DOHH2 (cell line): Measurements from ENCODE around the gene BOD1L1.

Experiments
- CTCF ChIP-seq: fragments of 200-600 bp; sonication (generic); IDR thresholded peaks from one replicate; pipeline ENCODE4 v1.5.1; 2014; ENCODE audit warnings: antibody characterized with exemption, mild to moderate bottlenecking, low read depth, low read length; ENCODE audit not compliant: poor library complexity, severe bottlenecking
- EZH2phosphoT487 ChIP-seq: fragments of 200-600 bp; sonication (generic); IDR thresholded peaks from 2 replicates; pipeline ENCODE4 v1.6.1; 2017; ENCODE audit warnings: borderline replicate concordance, mild to moderate bottlenecking, antibody characterized with exemption, low read length, moderate library complexity, mixed read lengths

GRCh38 chr4:13539619-13540445, 87.7 kb downstream of the BOD1L1 start:
- TF ChIP-seq CTCF: no peak
- no peak for TF ChIP-seq EZH2phosphoT487
